GM19023 (cell line): Measurements from ENCODE around the gene TLE3.
A peak's percentile ranks its signal among the peaks of the same experiment; 100 is the strongest.

Experiments used
- ATAC-seq: cut with Tn5 transposase; IDR thresholded peaks from one replicate; pipeline ENCODE4 v1.9.1; 2021; ENCODE audit warnings: mild to moderate bottlenecking, moderate library complexity; ENCODE audit not compliant: unreplicated experiment

TLE3 gene

DNA sequence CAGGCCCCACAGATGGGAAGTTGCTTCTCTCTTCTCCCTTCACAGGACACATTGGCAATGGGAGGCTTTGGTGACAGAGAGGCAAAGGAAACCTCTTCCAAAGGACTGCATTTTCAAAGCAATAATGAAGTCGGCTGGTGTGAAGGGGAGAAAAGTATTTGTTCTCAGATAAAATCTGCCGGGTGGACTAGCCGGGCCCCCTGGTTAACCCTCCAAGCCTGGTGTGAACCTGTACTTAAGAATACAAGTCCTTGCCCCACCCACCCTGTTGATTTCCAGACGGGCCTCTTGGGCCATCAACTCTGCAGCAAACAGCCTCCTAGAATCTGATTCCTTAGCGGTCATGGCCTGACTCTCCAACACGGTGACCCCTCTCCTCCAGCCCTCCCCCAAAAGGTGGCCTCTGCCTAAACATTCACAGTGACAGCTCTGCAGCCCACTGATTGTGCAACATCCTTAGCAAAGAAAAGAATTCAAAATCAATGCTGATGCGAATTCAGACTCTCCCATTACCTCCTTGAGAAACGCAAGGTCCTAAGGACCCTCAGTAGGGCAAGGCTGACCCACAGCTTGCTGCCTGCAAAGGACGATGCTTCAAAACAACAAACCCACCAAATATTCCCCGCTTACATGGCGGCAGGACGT, 9.9 kb downstream of the TLE3 start:
- no peak for ATAC-seq

DNA sequence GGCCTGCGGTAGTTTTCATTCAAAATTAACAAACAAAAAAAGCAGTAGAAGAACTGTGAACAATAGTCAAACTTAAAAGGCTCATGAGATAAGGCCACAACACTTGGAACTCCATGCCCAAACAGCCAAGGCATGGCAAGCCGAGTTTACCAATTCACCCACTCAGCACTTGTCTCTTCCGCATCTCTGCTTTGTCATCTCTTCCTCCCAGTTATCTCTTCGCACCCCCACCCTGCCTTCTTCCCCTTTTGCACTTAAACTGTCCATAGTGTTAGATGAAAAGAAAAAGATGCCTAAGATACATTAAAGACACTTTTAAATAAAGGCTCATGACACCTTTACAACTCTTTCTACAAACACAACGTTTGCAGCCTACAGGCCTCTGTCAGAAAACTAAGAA, 11.1 kb downstream of the TLE3 start:
- ATAC-seq, result no peak

DNA sequence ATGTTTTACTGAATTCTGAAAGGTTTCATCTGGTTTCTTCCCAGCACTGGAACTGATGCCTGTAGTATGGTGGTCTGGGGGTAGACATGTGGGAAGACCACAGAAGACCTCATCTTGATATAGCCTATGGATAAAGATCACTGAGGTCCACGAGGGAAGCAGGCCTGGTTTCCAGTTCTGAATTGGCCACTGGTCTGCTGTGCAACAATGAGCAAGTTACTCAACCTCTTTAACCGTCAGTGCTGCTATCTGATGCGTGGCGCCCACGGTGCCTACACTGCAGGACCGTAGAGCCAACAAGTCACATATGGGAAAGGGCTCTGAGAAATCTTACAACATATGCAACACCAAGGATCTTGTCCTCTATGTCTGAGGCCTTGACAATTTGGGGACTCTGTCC, 13.3 kb downstream of the TLE3 start:
- no peak for ATAC-seq

DNA sequence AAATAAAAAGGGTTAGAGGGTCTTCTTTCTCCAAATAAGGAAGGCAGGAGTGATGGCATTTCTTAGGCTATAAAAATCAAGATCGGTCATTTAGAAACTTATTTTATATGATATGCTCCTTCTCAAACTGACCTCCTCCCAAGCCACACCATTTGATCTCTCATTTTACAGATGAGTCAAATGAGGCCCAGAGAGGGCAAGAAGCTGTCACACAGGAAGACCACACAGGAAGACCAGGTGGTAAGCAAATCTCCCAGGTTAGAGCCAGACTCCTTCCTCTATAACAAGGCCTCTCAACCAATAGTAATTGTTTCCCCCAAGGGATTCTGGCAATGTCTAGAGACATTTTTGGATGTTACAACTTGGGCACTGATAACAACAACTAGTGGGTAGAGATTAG, 13.8 kb downstream of the TLE3 start:
- ATAC-seq, result peak; percentile 76

DNA sequence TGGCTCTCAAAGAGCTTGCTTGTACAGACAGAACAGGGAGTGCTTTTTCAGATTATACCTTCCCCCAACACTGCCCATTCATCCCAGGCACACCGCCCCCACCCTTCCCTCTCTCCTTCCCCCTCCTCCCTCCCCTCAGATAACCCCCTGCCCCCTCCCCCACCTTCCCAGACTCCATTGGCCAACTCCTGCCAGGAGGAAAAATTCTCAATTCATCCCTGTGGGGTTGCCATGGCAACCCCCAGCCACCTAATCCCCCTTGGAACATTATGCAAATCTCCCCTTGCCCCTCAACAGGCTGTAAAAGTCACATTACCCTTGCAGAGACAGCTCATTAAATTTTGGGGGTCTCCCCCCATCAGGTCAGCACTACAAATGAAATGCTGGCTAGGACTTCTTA, 14.3 kb downstream of the TLE3 start:
- no peak for ATAC-seq

DNA sequence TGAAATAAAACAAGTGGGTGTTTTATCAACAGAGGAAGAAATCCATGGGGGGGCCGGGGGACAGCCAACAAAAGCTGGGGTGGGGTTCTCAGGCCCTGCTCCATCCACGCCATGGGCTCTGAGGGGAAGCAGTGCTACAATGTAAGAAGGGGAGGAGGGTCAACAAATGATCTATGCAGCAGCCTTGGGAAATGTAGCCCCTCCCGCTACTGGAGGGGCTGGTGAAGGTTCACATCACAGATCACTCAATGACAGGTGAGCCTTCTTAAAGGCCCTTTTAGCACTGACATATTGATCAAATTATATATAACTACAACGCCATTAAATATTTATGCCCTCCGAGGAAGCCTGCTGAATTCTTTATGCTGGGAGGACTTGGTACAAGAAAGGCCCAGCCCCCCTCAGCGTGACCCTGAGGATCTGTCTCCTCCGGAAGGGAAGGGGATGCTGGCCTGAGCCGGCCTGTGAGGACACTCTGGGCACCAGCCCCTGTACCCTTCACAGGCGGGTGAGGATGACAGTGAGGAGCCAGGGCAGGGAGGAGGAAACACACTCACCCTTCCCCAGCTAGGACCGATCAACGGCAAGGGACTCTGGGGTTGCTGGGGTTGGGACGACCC, 15.3 kb downstream of the TLE3 start:
- no peak for ATAC-seq

DNA sequence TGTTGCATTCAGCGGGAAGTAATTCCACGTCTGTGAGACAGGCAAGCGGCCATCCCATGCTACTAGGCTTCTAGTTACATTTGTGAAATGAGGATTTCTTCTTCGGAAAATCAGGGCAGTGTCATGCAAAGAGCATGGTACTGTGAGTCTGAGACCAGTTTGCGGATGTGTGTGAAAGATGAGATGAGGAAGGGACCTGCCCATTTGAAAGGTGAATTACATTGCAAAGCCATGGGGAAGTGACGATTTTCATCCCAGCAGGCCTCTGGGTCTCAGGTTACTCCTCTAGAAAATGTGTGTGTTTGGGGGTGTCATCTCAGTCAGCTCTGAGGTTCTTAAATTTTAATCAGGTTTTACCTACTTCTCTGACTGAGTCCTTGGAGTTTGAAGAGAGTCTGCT, 16.1 kb downstream of the TLE3 start:
- no peak for ATAC-seq

DNA sequence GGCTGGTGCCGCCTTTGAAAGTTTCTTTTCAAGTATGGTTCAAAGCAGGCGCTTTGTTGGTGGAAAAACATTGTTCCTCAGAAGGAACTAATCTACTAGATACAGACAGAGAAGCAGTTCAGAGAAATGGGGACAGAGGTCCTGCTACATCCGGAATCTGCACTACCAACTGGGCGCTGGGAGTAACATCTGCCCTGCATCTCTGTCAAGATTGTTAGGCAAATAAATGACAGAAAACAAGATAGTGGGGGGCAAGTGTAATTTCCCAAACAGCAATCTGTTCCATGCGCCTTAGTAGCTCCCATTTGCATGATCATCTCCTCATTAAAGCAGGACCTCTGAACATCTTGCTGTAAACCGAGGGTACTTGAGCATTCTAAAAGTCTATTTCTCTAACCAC, 17.4 kb downstream of the TLE3 start:
- ATAC-seq, result no peak

DNA sequence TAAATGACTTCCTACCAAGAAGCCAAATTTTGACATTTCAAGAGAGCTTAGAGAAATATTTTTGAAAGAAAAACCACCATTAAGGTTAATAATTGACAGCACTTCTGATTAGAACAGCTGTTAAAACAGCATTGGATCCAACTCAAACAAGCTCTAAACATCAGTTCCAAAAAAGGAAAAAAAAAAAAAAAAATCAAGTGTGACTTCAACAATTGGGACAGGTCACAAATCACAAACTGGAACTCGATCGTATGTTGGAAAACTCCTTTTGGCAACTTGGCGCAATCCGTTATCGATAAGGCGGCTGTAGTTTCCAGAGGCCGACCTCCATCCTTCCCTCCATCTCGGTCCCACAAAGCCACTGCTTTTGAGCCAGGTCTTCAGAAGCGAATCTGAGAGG, 17.8 kb downstream of the TLE3 start:
- ATAC-seq, result no peak

DNA sequence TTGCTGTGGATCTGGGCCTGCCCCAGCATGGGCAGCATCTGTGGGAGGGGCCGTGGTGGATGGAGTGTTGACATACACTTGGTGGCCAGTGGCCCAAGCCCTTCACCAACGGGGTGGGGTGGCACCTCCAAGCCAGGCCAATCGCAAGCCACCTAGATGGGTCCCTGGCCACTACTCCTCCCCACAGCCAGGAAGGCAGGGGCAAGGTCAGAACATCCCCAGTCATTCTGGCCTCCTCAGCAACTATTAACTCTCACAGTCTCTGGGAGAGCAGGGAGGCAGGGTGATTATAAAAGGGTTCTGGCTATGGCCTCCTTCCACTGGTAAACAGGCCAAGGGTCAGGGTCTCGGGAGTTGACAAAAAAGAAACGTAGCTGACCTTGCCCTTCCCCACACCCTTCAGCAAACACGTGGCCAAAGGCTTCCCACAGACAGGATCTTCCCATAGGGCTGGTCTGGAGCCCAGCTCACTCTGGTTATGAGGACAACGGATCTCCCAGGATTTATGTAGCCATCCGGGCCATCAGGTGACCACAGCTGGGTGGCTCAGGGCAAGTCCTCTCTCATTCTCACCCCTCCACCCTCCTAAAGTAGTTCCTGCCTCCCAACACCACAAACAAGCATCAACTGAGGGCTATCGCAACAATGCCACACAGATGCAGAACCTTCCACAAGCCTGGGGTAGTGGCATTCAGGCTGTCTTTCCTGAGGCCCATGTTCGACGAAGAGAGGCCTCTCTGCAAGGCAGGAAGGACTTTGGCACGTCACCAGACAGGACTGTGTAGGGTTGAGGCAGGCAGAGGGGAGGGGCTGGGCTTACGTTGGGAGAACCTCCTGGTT, 18.9 kb downstream of the TLE3 start:
- no peak for ATAC-seq

DNA sequence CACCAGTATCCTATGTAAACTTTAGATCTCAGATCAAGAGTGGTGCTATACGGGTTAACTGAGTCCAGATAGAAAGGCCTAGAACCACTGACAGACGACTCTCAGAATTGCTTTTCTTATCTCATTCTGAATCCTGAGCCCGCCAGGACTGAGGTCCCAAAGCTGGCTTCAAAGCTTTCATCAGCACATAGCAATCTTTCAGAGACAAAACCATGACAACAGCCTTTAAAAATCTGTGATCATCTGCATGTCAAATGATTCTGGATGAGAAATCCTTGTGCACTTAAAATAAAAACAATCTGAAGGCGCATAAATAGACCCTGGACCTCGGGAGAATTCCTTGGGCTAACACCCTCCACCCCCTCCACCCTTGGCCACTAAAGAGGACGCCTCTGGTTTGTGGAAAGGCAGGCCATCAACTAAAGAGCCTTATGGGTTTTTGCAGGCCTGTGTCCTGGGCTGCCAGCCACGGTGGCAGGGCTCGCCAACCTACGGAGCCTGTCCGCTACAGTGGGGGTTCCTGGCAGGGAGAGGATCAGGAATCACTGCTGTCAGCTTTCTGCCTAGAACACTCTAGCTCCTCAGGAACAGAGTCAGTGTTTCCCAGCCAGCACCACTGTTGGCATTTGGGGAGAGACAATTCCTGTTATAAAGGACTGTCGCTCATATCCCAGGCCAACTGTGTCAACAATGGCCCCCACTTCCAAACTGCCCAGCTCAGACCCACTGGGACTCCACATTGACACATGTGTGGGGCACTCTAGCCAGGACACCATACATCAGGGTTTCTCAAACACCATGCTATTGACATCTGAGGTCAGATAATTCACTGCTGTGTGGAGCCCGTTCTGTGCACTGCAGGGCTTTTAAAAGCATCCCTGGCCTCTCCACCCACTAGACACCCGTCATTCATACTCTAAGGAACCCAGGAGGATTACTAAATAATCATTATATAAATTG, 20.2 kb downstream of the TLE3 start:
- ATAC-seq, result no peak

DNA sequence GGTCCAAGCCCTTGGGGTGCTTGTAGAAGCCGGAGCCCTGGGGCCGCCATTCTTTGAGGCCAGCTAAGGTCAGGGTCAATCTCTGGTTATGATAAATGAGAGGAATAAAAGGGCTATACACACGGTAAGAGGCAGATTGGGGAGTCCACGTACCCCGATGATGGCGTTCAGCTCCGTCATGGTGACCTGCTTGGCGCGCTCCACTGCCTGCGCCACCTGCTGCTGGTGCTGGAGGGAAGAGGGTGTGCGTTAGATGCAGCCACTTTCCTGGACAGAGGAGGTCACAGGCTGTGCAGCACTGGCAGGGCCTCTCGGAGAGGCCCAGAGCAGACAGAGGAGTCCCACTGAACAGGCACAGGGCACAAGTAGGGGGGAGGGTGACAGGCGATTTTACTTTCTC, 23.3 kb downstream of the TLE3 start:
- ATAC-seq, result no peak

DNA sequence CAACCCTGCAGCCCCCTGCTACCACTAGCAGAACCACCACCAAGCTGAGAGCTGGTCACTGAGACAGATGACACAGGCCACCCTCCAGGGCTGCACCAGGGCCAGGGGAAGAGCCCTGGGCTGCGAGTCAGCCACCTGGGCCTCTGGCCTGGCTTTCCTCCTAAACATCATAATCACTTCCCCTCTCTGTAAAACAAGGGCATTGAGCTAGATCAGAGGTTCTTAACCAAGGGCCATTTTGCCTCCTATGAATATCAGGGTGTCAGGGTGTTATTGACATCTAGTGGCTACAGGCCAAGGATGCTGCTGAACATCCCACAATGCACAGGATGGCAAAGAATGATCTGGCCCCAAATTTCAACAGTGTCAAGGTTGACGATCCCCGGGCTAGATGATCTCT, 25.2 kb downstream of the TLE3 start:
- no peak for ATAC-seq

DNA sequence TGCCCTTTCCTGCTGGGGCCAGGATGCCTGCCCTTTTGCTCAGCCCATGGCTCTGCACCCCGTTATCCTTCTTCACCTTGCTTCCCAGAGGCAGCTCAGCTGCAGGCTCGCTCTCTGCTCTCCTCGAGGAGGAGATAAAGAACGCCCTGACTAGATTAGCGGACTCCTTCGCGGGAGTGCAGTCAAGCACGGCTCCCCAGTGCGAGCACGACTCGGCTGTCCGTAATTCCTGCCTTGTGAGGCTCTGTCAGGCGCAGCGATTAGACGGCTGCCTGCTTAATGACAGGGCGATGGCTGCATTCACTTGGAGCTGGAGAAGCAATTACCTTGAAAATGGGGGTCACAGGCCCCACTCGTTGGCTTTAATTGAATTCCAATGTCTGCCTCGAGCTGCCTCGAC, 25.9 kb downstream of the TLE3 start:
- ATAC-seq, result no peak

DNA sequence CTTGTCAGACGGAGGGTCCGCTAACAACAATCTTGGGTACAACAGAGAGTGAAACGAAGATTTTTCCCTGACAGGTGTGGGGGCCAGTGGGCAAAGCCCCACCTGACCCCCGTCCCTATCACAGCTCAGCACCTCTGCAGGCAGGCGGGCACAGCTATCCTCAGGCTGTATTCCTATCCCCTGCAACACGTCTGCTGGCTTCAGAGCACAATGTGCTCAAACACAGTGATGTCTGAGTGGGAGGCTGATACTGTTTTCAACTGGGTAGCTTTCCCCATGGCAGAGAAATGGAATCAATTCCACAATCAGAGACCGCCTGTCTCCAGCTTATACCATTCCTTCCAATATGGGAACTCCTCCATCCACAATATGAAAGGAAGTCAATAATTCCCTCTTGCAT, 28.0 kb downstream of the TLE3 start:
- ATAC-seq, result no peak

DNA sequence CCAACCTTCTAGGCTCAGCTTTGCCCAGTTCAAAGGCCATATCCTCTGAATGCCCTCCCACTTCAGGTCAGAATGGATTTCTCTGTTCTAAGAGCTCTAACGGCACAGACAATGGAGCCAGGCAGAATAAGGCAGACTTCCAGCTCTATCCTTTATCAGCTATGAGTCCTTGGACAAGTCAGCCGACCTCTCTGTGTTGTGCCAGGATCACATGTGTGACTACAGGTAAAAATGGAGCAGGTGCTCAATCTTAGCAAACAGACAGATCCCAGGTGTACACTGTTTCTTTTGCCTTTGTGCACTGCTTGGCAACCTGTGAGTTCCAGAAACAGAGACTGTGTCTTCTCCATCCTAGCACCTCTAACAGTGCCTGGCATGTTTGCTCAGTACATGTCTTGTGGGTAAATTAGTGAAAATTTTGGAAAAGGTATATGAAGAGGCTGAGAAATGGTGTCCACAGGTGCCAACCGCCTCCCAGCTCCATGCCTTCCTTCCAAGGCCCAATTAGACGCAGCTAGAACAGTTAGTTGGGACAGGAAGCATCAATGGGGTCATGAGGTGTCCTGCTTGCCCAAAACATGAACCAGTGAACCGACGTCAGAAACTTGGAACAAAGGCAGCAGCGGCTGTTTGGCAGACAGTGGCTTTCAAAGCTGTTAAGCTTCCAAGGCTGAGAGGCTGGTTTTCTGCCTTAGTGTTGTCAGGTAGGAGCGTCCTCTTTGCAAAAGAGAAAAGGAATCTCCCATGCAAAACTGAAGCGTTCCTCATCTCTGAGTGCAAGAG, 28.7 kb downstream of the TLE3 start:
- no peak for ATAC-seq

DNA sequence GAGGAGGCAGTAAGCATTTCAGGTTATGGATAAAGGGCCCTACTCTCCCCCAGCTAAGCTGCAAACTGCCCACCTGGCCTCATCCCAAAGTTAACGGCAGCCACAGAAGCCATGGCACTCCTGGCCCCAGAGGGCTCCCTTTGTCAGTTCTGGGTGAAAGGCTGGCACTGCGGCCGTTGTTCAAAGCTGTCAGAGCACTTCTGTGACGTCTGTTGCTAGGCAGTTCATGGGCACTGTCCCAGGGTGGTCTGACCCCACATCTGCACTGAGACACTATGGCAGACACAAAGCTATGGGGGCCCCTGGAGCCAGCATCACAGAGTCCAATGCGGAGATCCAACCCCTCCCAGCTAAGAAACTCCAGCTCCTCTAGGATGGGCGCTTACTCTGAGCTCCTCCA, 30.0 kb downstream of the TLE3 start:
- no peak for ATAC-seq

DNA sequence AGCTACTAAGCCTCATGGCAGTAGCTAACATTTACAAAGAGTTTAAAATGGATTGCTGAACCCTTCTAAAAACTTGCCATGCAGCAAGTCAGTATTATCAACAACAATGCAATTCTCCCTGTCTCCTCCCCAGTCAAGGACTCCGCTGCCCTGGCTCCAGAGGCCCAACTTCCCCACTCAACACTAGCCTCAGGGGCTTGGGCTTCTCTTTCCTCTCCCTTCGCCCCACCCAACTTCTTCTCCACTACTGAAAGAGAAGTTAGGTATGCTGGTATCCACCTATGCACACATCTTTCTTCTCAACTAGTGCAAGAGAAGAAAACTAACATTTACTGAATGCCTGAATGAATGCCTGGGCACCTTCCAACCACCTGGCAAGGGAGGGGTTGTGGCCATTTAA, 30.7 kb downstream of the TLE3 start:
- ATAC-seq, result no peak

DNA sequence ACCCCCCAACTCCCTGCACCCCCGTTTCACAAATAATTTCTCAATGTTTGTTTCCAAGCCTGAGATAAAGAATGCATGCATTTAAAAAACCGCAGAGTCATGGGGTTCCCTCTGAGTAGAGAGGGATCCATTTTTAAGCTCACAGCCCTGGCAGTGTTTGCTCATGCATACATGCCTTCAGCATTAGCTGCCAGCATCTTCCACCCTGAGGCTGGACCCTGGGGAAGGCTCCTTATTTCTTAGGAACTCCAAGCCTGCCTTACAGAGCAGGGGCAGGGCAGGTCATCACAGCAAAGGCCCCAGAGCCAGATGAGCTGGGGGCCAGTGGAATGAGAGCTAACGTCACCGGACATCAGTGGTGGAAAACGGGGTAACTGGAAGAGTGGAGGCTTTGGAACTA, 31.3 kb downstream of the TLE3 start:
- ATAC-seq, result no peak

DNA sequence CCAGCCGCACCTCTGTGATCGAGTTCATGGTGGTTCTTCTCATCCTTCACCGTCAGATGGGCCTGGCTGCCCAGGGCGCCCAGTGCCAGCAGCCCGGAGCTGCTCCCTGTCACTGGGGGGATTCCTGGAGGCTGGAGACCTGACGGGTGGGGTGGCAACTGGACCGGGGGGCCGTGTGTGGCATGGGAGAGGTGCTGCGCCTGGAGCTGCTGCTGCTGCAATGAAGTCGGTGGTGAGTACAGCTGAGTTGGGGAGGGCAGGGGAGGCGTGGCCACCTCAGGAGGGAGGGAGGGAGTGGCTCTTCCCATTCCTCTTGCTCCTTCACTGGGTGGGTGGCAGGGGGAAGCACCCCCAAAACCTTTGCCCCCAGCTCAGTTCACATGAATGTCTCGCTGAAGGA, 31.7 kb downstream of the TLE3 start:
- no peak for ATAC-seq
